ENCODE data around the gene SLC39A13. TPM values are rescaled to one million over a fixed set of nuclear protein-coding genes. Genes with fewer than 3 reads are reported as not detected.

SLC39A13 gene
- total and polyA plus RNA-seq, 2 of the 4 experiments (the other 2 are of a cell fraction) = 32.4 to 144 TPM

DNA sequence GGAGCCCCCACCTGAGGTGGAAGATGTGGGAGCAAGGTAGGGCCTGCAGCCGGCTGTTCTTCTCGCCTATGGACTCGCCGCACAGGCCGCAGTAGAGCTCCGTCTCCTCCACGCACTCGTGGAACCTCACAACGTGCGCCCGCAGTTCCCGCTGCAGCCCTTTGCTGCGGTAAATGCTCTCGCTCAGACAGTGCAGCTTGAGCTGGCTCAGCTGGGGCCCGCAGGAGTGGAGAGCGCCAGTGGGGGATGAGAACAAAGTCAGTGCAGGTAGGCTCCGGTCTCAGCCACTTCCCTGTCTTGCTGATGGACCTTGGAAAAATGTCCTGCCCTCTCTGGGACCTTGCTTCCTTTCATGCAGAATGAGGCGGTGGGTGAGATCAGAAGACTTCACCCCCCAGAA, 30.3 kb downstream of the SLC39A13 start:
- no peaks in the 10 kb centered on the region; the same call in 1 of the 2 replicates for H3K9me1 ChIP-seq (ENCODE audit: insufficient read depth, low read length)
- no peaks in the 10 kb centered on the region for H3K4me1 ChIP-seq (ENCODE audit: control insufficient read depth, insufficient read depth, low read length)
- no peak overlapping the region for H2BK5ac ChIP-seq (ENCODE audit: low read depth, low read length, poor library complexity, severe bottlenecking)
- in situ Hi-C loops (cut with MboI; ENCODE audit: low sequenced_read_pairs) = no loop called here
- no peak overlapping the region for H4K91ac ChIP-seq (ENCODE audit: insufficient read depth, low read depth, low read length)
- ChIA-PET POLR2A (ENCODE audit: unreplicated experiment) (no interaction called here), CTCF (no interaction called here)
- no peak overlapping the region for H3K23ac ChIP-seq (ENCODE audit: low read depth, low read length)
- no peak overlapping the region for H3K18ac ChIP-seq (ENCODE audit: low read depth, low read length)
- dilution Hi-C loops (cut with HindIII; ENCODE audit: low sequenced_read_pairs, unreplicated experiment) = no loop called here
- no peak overlapping the region for H3K56ac ChIP-seq (ENCODE audit: extremely low read depth, insufficient read depth, low read length)
- H2AK9ac ChIP-seq (replicated peaks; ENCODE audit: low read depth, low read length, poor library complexity) = no peak overlapping the region
- H3K4me3 ChIP-seq (ENCODE audit: insufficient read depth, low read depth, low read length) = no peak overlapping the region
- ATAC-seq (ENCODE audit: low read depth) (no peak), DNase-seq (no peak)
- 97% methylated on average over 11 of the region's 18 CpGs; no CpG with 5 or more reads in 1 of the 2 experiments for WGBS, 2 experiments (ENCODE audit: extremely low coverage in 2 of 2, insufficient read length in 1 of 2)
- no peak overlapping the region for H2BK20ac ChIP-seq (ENCODE audit: low read depth, low read length)
- H4K8ac ChIP-seq (ENCODE audit: low read depth in 2 of 2, low read length in 2 of 2) = no peak overlapping the region
- no peaks in the 10 kb centered on the region for H3K79me1 ChIP-seq (ENCODE audit: low read depth in 1 of 2, low read length in 2 of 2)
- H3K9me3 ChIP-seq (ENCODE audit: control insufficient read depth, insufficient read depth, low read length) = no peaks in the 10 kb centered on the region
- no peak overlapping the region for H3K4ac ChIP-seq (ENCODE audit: low read depth, low read length)
- no peak overlapping the region for H2BK15ac ChIP-seq (ENCODE audit: low read depth, low read length)
- H3K27ac ChIP-seq (ENCODE audit: insufficient read depth, low read length) = no peak overlapping the region
- no peak overlapping the region for H4K5ac ChIP-seq (ENCODE audit: low read depth, low read length)
- no TSS peak for BruUV-seq (replicated peaks)
- no peak overlapping the region for H3K14ac ChIP-seq (replicated peaks; ENCODE audit: low read depth, low read length)
- no peak overlapping the region for H3K9ac ChIP-seq (ENCODE audit: low read depth, low read length)
- no peaks in the 10 kb centered on the region for H3K36me3 ChIP-seq (ENCODE audit: control insufficient read depth, insufficient read depth, low read length)
- no peak overlapping the region for H2BK120ac ChIP-seq (ENCODE audit: low read depth, low read length)
- H2AK5ac ChIP-seq (ENCODE audit: low read depth, low read length) = no peak overlapping the region
- H2AFZ ChIP-seq (replicated peaks; ENCODE audit: low read length, poor library complexity) = no peak overlapping the region
- no peak overlapping the region for H3K4me2 ChIP-seq (ENCODE audit: low read depth, low read length)
- no peaks in the 10 kb centered on the region for H3K27me3 ChIP-seq (ENCODE audit: control insufficient read depth, insufficient read depth, low read length)
- no peaks in the 10 kb centered on the region for H4K20me1 ChIP-seq (ENCODE audit: insufficient read depth, low read length)
- no peak for TF ChIP-seq BHLHE40 (IDR thresholded peaks at IDR 0.05; ENCODE audit: low read depth, low read length)
- intact Hi-C loops (cut with micrococcal nuclease) = no loop called here

All from IMR-90 (cell line).